ENCODE measurements around the gene NCBP3.

NCBP3 gene

GRCh38 chr17:3835410-3836229, 10.4 kb downstream of the NCBP3 start:
- Histone ChIP-seq H3K36me3 (ENCODE audit: insufficient read depth, low read length) (peaks cover 53% of the 10 kb centered on the region), H3K9me2 (replicated peaks; ENCODE audit: low read depth, low read length) (no peaks in the 10 kb centered on the region), H3F3A (ENCODE audit: low read depth) (no peaks in the 10 kb centered on the region; the same call in 1 of the 2 replicates), H3K27me3 (ENCODE audit: insufficient read depth, low read length, poor library complexity, severe bottlenecking) (no peaks in the 10 kb centered on the region), H3K4me1 (ENCODE audit: insufficient read depth, low read length, poor library complexity, severe bottlenecking) (peaks cover 2% of the 10 kb centered on the region), H4K20me1 (ENCODE audit: insufficient read depth, low read length, poor library complexity, severe bottlenecking) (peaks cover 5% of the 10 kb centered on the region), H2AFZ (ENCODE audit: low read length) (no peak overlapping the region), H3K9ac (ENCODE audit: low read depth, low read length, poor library complexity, severe bottlenecking) (no peak overlapping the region), H3K4me2 (ENCODE audit: low read depth, low read length, poor library complexity, severe bottlenecking) (no peak overlapping the region), H3K79me2 (ENCODE audit: insufficient read depth, low read length) (peaks cover 49% of the 10 kb centered on the region; the same call in 1 of the 2 replicates), H3K9me3 (ENCODE audit: insufficient read depth, low read depth, low read length) (no peaks in the 10 kb centered on the region), H3K4me3 (ENCODE audit: low read length, poor library complexity, severe bottlenecking) (no peak overlapping the region)
- TF ChIP-seq, protein P1, sequence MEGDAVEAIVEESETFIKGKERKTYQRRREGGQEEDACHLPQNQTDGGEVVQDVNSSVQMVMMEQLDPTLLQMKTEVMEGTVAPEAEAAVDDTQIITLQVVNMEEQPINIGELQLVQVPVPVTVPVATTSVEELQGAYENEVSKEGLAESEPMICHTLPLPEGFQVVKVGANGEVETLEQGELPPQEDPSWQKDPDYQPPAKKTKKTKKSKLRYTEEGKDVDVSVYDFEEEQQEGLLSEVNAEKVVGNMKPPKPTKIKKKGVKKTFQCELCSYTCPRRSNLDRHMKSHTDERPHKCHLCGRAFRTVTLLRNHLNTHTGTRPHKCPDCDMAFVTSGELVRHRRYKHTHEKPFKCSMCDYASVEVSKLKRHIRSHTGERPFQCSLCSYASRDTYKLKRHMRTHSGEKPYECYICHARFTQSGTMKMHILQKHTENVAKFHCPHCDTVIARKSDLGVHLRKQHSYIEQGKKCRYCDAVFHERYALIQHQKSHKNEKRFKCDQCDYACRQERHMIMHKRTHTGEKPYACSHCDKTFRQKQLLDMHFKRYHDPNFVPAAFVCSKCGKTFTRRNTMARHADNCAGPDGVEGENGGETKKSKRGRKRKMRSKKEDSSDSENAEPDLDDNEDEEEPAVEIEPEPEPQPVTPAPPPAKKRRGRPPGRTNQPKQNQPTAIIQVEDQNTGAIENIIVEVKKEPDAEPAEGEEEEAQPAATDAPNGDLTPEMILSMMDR (conservative IDR thresholded peaks at IDR 0.05; ENCODE audit: low read length) = no peak
- no peak for TF ChIP-seq EZH2phosphoT487 (IDR thresholded peaks at IDR 0.05; ENCODE audit: borderline replicate concordance)

DNA sequence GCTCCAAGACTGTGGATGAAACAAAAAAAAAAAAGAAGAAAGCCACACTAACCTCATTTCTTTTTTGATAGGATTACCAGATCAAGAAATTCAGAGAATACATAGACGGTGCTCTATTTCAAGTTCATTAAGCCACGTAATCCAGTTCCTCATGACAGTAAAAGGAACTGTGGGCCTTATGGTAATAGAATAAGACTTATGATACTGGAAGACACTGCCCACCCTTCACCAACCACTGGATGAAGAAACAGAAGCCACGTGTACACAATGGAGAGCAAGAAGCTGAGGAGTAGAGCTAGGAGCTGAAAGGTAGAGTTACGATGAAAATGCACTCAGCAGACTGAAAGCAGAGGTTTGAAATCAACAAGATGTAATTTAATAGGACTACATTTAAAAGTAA, 11.2 kb downstream of the NCBP3 start:
- Histone ChIP-seq H3K4me2 (ENCODE audit: low read depth, low read length, poor library complexity, severe bottlenecking) (no peak overlapping the region), H3K9ac (ENCODE audit: low read depth, low read length, poor library complexity, severe bottlenecking) (no peak overlapping the region), H3K9me3 (ENCODE audit: insufficient read depth, low read depth, low read length) (no peaks in the 10 kb centered on the region), H3K4me1 (ENCODE audit: insufficient read depth, low read length, poor library complexity, severe bottlenecking) (no peaks in the 10 kb centered on the region), H3K9me2 (replicated peaks; ENCODE audit: low read depth, low read length) (no peaks in the 10 kb centered on the region), H4K20me1 (ENCODE audit: insufficient read depth, low read length, poor library complexity, severe bottlenecking) (no peaks in the 10 kb centered on the region), H3F3A (ENCODE audit: low read depth) (no peaks in the 10 kb centered on the region; the same call in 1 of the 2 replicates), H3K4me3 (ENCODE audit: low read length, poor library complexity, severe bottlenecking) (no peak overlapping the region), H3K27me3 (ENCODE audit: insufficient read depth, low read length, poor library complexity, severe bottlenecking) (no peaks in the 10 kb centered on the region), H2AFZ (ENCODE audit: low read length) (no peak overlapping the region), H3K79me2 (ENCODE audit: insufficient read depth, low read length) (peaks cover 43% of the 10 kb centered on the region; the same call in 1 of the 2 replicates), H3K36me3 (ENCODE audit: insufficient read depth, low read length) (peaks cover 48% of the 10 kb centered on the region)
- TF ChIP-seq EZH2phosphoT487 (IDR thresholded peaks at IDR 0.05; ENCODE audit: borderline replicate concordance) = no peak
- TF ChIP-seq, protein P1 (conservative IDR thresholded peaks at IDR 0.05; ENCODE audit: low read length) = no peak

- H3K4me2 ChIP-seq (ENCODE audit: low read depth, low read length, poor library complexity, severe bottlenecking) = no peak overlapping the region
- no peaks in the 10 kb centered on the region for H3K9me2 ChIP-seq (replicated peaks; ENCODE audit: low read depth, low read length)
- no peak overlapping the region for H3K9ac ChIP-seq (ENCODE audit: low read depth, low read length, poor library complexity, severe bottlenecking)
- H3K36me3 ChIP-seq (ENCODE audit: insufficient read depth, low read length) = peaks cover 65% of the 10 kb centered on the region; the same call in 1 of the 2 replicates
- H3K9me3 ChIP-seq (ENCODE audit: insufficient read depth, low read depth, low read length) = no peaks in the 10 kb centered on the region
- no peaks in the 10 kb centered on the region for H3K4me1 ChIP-seq (ENCODE audit: insufficient read depth, low read length, poor library complexity, severe bottlenecking)
- H2AFZ ChIP-seq (ENCODE audit: low read length) = no peak overlapping the region
- H3F3A ChIP-seq (ENCODE audit: low read depth) = no peaks in the 10 kb centered on the region
- H4K20me1 ChIP-seq (ENCODE audit: insufficient read depth, low read length, poor library complexity, severe bottlenecking) = no peaks in the 10 kb centered on the region
- TF ChIP-seq, protein P1 (conservative IDR thresholded peaks at IDR 0.05; ENCODE audit: low read length) = no peak
- TF ChIP-seq EZH2phosphoT487 (IDR thresholded peaks at IDR 0.05; ENCODE audit: borderline replicate concordance) = no peak
- no peak overlapping the region for H3K4me3 ChIP-seq (ENCODE audit: low read length, poor library complexity, severe bottlenecking)
- peaks cover 9% of the 10 kb centered on the region; the same call in 1 of the 2 replicates for H3K79me2 ChIP-seq (ENCODE audit: insufficient read depth, low read length)
- H3K27me3 ChIP-seq (ENCODE audit: insufficient read depth, low read length, poor library complexity, severe bottlenecking) = no peaks in the 10 kb centered on the region
Measured at GRCh38 chr17:3828852-3829232, 17.2 kb downstream of the NCBP3 start.
